Thoracic aorta (tissue), 2 donors: ENCODE data around the gene NEK2. TPM values are rescaled to one million over a fixed set of nuclear protein-coding genes. Genes with fewer than 3 reads are reported as not detected.
A peak's percentile ranks its signal among the peaks of the same experiment; 100 is the strongest.

Source experiments
- ATAC-seq: fragments of 150-250 bp; one replicate; pipeline ENCODE4 v1.8.0; 2017; ENCODE audit warnings: low read depth; ENCODE audit not compliant: insufficient number of reproducible peaks, low FRiP score
- DNase-seq: peaks from one replicate; pipeline ENCODE4 v3.0.0-alpha.2; 2020; ENCODE audit warnings: low spot score
- H3K27ac ChIP-seq, 2 donors: fragments of 200-600 bp; sonication (generic); 1 replicate in 1 of 2; 2 replicates in 1 of 2; pipeline ENCODE4 v1.5.1; 2016; ENCODE audit warnings: mild to moderate bottlenecking in 2 of 2, moderate library complexity in 2 of 2
- H3K27me3 ChIP-seq: fragments of 200-600 bp; sonication (generic); replicated peaks from 2 replicates; pipeline ENCODE4 v1.6.0; 2016; ENCODE audit warnings: mild to moderate bottlenecking; ENCODE audit not compliant: insufficient read depth
- H3K36me3 ChIP-seq: fragments of 200-600 bp; sonication (generic); one replicate; pipeline ENCODE4 v1.5.1; 2016
- H3K4me1 ChIP-seq, 2 donors: fragments of 200-600 bp; sonication (generic); 1 replicate in 1 of 2; 2 replicates in 1 of 2; pipeline versions ENCODE4 v1.5.1 to v1.6.0; 2016; ENCODE audit warnings: low read depth in 2 of 2, mild to moderate bottlenecking in 1 of 2; ENCODE audit not compliant: control insufficient read depth in 1 of 2
- H3K4me3 ChIP-seq: fragments of 200-600 bp; sonication (generic); 2 replicates; pipeline ENCODE4 v1.5.1; 2016; ENCODE audit warnings: mild to moderate bottlenecking
- H3K9me3 ChIP-seq: fragments of 200-600 bp; sonication (generic); 2 replicates; pipeline ENCODE4 v1.5.1; 2016
- CTCF ChIP-seq: fragments of 200-600 bp; sonication (generic); IDR thresholded peaks from one replicate; pipeline ENCODE4 v1.5.1; 2019; ENCODE audit warnings: antibody characterized with exemption
- total RNA-seq, 2 donors: library from RNA; depleted of rRNA; stranded (reverse); fragments of >200 nt; gene quantifications; one replicate each; pipeline versions ENCODE4 v1.1.0 to v1.2.3, GENCODE V29; 2016

The NEK2 gene
- total RNA-seq, 2 donors from 2014 or later, result 0.35 TPM; not detected in 1

GRCh38 chr1:211612786-211613107 is 62.7 kb downstream of the NEK2 start:
- no peak overlapping the region for H3K4me3 ChIP-seq
- H3K4me1 ChIP-seq, result peaks cover 19 to 72% of the 10 kb centered on the region in 2 donors
- no peaks in the 10 kb centered on the region for H3K9me3 ChIP-seq
- H3K36me3 ChIP-seq, result no peaks in the 10 kb centered on the region
- H3K27me3 ChIP-seq, result no peaks in the 10 kb centered on the region
- ATAC-seq (no peak), DNase-seq (no peak)
- TF ChIP-seq CTCF, result no peak
- H3K27ac ChIP-seq, result peak overlapping the region; percentile 66 to 92

Other genes with a start within 250 kb of the NEK2 start
- under 1 TPM in 1 of 2 donors, not detected in 1; 0.41 TPM for gene RD3, start 183.5 kb downstream of the NEK2 start, total RNA-seq
- 10 to 100 TPM in 1 of 2 donors, 1 to 10 TPM in 1; 8.8 to 23.9 TPM for gene SLC30A1, start 96.5 kb downstream of the NEK2 start, total RNA-seq
- 10 to 100 TPM; 32.5 to 48.0 TPM for gene LPGAT1, start 155.1 kb upstream of the NEK2 start, total RNA-seq